ENCODE results near the gene LOC128125822.

LOC128125822 gene

GRCh38 chr6:63537201-63537958, 34.9 kb upstream of the LOC128125822 start:
- Histone ChIP-seq H3K9ac (ENCODE audit: low read depth, low read length) (no peak overlapping the region), H3K9me3 (ENCODE audit: control insufficient read depth, insufficient read depth, low read length) (no peaks in the 10 kb centered on the region), H3K27me3 (ENCODE audit: control insufficient read depth, insufficient read depth, low read length) (peaks cover 13% of the 10 kb centered on the region), H3K4me3 (ENCODE audit: low read depth, low read length) (no peak overlapping the region), H3K36me3 (ENCODE audit: control insufficient read depth, insufficient read depth, low read length) (no peaks in the 10 kb centered on the region), H3K4me1 (ENCODE audit: control insufficient read depth, insufficient read depth, low read length) (no peaks in the 10 kb centered on the region)

- Histone ChIP-seq H3K36me3 (ENCODE audit: control insufficient read depth, insufficient read depth, low read length) (no peaks in the 10 kb centered on the region), H3K4me1 (ENCODE audit: control insufficient read depth, insufficient read depth, low read length) (no peaks in the 10 kb centered on the region), H3K9me3 (ENCODE audit: control insufficient read depth, insufficient read depth, low read length) (no peaks in the 10 kb centered on the region), H3K4me3 (ENCODE audit: low read depth, low read length) (no peak overlapping the region), H3K27me3 (ENCODE audit: control insufficient read depth, insufficient read depth, low read length) (peaks cover 13% of the 10 kb centered on the region), H3K9ac (ENCODE audit: low read depth, low read length) (no peak overlapping the region)
Measured at GRCh38 chr6:63537959-63538300, 34.4 kb upstream of the LOC128125822 start.

GRCh38 chr6:63538550-63538949, 33.7 kb upstream of the LOC128125822 start:
- Histone ChIP-seq H3K4me1 (ENCODE audit: control insufficient read depth, insufficient read depth, low read length) (no peaks in the 10 kb centered on the region), H3K27me3 (ENCODE audit: control insufficient read depth, insufficient read depth, low read length) (peaks cover 13% of the 10 kb centered on the region), H3K36me3 (ENCODE audit: control insufficient read depth, insufficient read depth, low read length) (no peaks in the 10 kb centered on the region)

GRCh38 chr6:63543001-63543400, 29.3 kb upstream of the LOC128125822 start:
- Histone ChIP-seq H3K27me3 (ENCODE audit: control insufficient read depth, insufficient read depth, low read length) (peaks cover 11% of the 10 kb centered on the region), H3K4me3 (ENCODE audit: low read depth, low read length) (no peak overlapping the region), H3K9me3 (ENCODE audit: control insufficient read depth, insufficient read depth, low read length) (no peaks in the 10 kb centered on the region), H3K36me3 (ENCODE audit: control insufficient read depth, insufficient read depth, low read length) (no peaks in the 10 kb centered on the region), H3K4me1 (ENCODE audit: control insufficient read depth, insufficient read depth, low read length) (no peaks in the 10 kb centered on the region), H3K9ac (ENCODE audit: low read depth, low read length) (no peak overlapping the region)

More at GRCh38 chr6:63538550-63538949, 33.7 kb upstream of the LOC128125822 start:
- Histone ChIP-seq H3K4me3 (ENCODE audit: low read depth, low read length) (no peak overlapping the region), H3K9ac (ENCODE audit: low read depth, low read length) (no peak overlapping the region), H3K9me3 (ENCODE audit: control insufficient read depth, insufficient read depth, low read length) (no peaks in the 10 kb centered on the region)

GRCh38 chr6:63543982-63544381, 28.3 kb upstream of the LOC128125822 start:
- H3K27me3 ChIP-seq (ENCODE audit: control insufficient read depth, insufficient read depth, low read length) = peaks cover 7% of the 10 kb centered on the region
- no peak overlapping the region for H3K4me3 ChIP-seq (ENCODE audit: low read depth, low read length)
- H3K9ac ChIP-seq (ENCODE audit: low read depth, low read length) = no peak overlapping the region
- no peaks in the 10 kb centered on the region for H3K4me1 ChIP-seq (ENCODE audit: control insufficient read depth, insufficient read depth, low read length)
- no peaks in the 10 kb centered on the region for H3K36me3 ChIP-seq (ENCODE audit: control insufficient read depth, insufficient read depth, low read length)
- no peaks in the 10 kb centered on the region for H3K9me3 ChIP-seq (ENCODE audit: control insufficient read depth, insufficient read depth, low read length)

GRCh38 chr6:63546236-63546635, 26.0 kb upstream of the LOC128125822 start:
- Histone ChIP-seq H3K4me3 (ENCODE audit: low read depth, low read length) (no peak overlapping the region), H3K9ac (ENCODE audit: low read depth, low read length) (no peak overlapping the region), H3K36me3 (ENCODE audit: control insufficient read depth, insufficient read depth, low read length) (no peaks in the 10 kb centered on the region), H3K27me3 (ENCODE audit: control insufficient read depth, insufficient read depth, low read length) (no peaks in the 10 kb centered on the region), H3K9me3 (ENCODE audit: control insufficient read depth, insufficient read depth, low read length) (no peaks in the 10 kb centered on the region), H3K4me1 (ENCODE audit: control insufficient read depth, insufficient read depth, low read length) (no peaks in the 10 kb centered on the region)

DNA sequence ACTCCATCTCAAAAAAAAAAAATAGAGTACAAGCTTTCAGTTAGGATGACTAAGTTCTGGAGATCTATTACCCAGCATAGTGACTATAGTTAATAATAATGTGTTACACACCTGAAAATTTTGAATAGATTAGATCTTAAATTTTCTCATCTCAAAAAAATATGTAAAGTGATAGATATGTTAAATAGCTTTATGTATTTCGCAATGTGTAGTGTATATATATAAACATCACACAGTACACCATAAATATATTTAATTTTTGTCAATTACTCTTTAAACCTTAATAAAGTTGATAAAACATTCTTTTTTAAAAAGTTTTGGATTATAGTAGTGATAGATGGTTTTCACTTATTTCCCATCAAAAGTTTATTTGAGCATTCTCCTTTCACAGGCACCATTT, 25.6 kb upstream of the LOC128125822 start:
- no peak overlapping the region for H3K4me3 ChIP-seq (ENCODE audit: low read depth, low read length)

DNA sequence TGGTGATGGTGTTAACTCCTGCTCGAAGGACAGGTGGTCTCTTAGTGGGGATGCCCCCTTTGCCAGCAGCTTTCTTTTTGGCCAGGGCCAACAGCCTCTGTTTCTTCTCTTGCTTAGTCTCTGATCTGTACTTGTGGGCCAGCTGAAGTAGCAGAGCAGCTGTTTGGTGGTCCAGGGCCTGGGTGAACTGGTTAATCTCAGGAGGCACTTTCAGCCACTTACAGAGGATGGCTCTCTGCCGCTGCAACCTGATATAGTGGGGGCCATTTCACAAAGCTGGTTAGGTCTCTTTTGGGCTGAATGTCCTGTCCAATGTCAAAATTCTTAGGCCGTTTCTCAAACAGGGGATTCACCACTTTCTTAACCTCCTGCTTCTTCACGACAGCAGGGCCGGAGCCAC, 23.2 kb upstream of the LOC128125822 start:
- no peak overlapping the region for H3K9ac ChIP-seq (ENCODE audit: low read depth, low read length)
- no peaks in the 10 kb centered on the region for H3K27me3 ChIP-seq (ENCODE audit: control insufficient read depth, insufficient read depth, low read length)
- H3K9me3 ChIP-seq (ENCODE audit: control insufficient read depth, insufficient read depth, low read length) = no peaks in the 10 kb centered on the region
- H3K4me1 ChIP-seq (ENCODE audit: control insufficient read depth, insufficient read depth, low read length) = no peaks in the 10 kb centered on the region
- no peak overlapping the region for H3K4me3 ChIP-seq (ENCODE audit: low read depth, low read length)
- no peaks in the 10 kb centered on the region for H3K36me3 ChIP-seq (ENCODE audit: control insufficient read depth, insufficient read depth, low read length)

More for the DNA sequence above, 25.6 kb upstream of the LOC128125822 start:
- Histone ChIP-seq H3K36me3 (ENCODE audit: control insufficient read depth, insufficient read depth, low read length) (no peaks in the 10 kb centered on the region), H3K27me3 (ENCODE audit: control insufficient read depth, insufficient read depth, low read length) (no peaks in the 10 kb centered on the region), H3K9ac (ENCODE audit: low read depth, low read length) (no peak overlapping the region), H3K9me3 (ENCODE audit: control insufficient read depth, insufficient read depth, low read length) (no peaks in the 10 kb centered on the region), H3K4me1 (ENCODE audit: control insufficient read depth, insufficient read depth, low read length) (no peaks in the 10 kb centered on the region)

DNA sequence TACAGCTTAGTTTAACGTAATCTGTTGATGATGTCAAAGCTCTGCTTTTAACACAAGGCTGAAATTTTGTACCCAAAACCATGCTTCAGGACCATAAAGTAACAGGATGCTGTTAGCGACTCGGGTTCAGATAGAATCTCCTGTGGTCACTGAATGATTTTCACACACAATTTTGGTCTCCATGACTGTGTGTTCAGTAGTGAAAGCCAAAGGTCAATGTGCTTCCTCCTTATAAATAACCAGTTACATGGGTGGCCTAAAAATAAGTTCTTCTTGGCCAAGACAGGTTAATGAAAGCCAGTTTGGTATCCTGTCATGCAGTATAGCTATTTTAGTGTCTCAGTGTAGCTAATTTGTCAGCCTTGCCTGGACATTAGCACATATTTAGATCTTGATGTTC, 19.1 kb upstream of the LOC128125822 start:
- H3K36me3 ChIP-seq (ENCODE audit: control insufficient read depth, insufficient read depth, low read length) = no peaks in the 10 kb centered on the region
- H3K4me3 ChIP-seq (ENCODE audit: low read depth, low read length) = no peak overlapping the region
- H3K9ac ChIP-seq (ENCODE audit: low read depth, low read length) = no peak overlapping the region
- no peaks in the 10 kb centered on the region for H3K27me3 ChIP-seq (ENCODE audit: control insufficient read depth, insufficient read depth, low read length)
- H3K9me3 ChIP-seq (ENCODE audit: control insufficient read depth, insufficient read depth, low read length) = no peaks in the 10 kb centered on the region
- no peaks in the 10 kb centered on the region for H3K4me1 ChIP-seq (ENCODE audit: control insufficient read depth, insufficient read depth, low read length)

DNA sequence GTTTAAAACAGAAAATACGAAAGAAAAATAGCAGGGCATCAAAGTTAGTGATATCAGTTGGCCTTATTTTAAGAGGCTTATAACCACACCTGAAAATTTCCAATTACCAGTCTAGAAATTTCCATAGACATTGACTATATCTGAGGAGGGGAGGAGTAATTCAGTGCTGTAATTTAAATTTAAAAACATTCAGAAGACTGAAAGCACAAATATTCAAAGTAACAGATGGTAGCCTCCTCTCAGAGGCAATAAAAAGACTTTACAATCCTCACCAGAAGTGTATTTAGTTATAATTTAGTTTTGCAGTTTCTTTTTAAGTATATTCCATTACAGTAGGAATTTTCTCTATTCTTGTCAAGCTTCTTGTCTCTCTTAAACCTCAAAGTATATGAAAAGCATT, 18.4 kb upstream of the LOC128125822 start:
- Histone ChIP-seq H3K4me3 (ENCODE audit: low read depth, low read length) (no peak overlapping the region), H3K9ac (ENCODE audit: low read depth, low read length) (no peak overlapping the region), H3K9me3 (ENCODE audit: control insufficient read depth, insufficient read depth, low read length) (no peaks in the 10 kb centered on the region), H3K4me1 (ENCODE audit: control insufficient read depth, insufficient read depth, low read length) (no peaks in the 10 kb centered on the region), H3K27me3 (ENCODE audit: control insufficient read depth, insufficient read depth, low read length) (no peaks in the 10 kb centered on the region), H3K36me3 (ENCODE audit: control insufficient read depth, insufficient read depth, low read length) (no peaks in the 10 kb centered on the region)

- no peak overlapping the region for H3K4me3 ChIP-seq (ENCODE audit: low read depth, low read length)
- no peaks in the 10 kb centered on the region for H3K4me1 ChIP-seq (ENCODE audit: control insufficient read depth, insufficient read depth, low read length)
- H3K36me3 ChIP-seq (ENCODE audit: control insufficient read depth, insufficient read depth, low read length) = no peaks in the 10 kb centered on the region
Measured at GRCh38 chr6:63554782-63555181, 17.5 kb upstream of the LOC128125822 start.

DNA sequence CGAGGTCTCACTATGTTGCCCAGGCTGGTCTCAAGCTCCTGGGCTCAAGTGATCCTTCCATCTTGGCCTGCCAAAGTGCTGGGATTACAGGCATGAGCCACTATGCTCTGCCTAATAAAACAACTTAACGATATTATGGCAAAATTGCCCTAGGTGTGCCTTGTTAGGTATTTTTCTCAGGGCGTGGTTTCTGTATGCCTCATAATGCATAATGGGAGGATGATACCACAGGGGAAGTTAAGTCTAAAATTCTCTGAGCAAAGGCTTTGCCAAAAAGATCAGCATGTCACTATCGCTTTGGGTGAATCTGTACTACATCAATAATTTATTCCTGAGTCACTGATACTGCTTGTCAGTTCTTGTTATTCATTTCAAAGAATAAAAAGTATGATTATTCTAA, 15.9 kb upstream of the LOC128125822 start:
- Histone ChIP-seq H3K9ac (ENCODE audit: low read depth, low read length) (no peak overlapping the region), H3K27me3 (ENCODE audit: control insufficient read depth, insufficient read depth, low read length) (no peaks in the 10 kb centered on the region), H3K4me1 (ENCODE audit: control insufficient read depth, insufficient read depth, low read length) (no peaks in the 10 kb centered on the region), H3K36me3 (ENCODE audit: control insufficient read depth, insufficient read depth, low read length) (no peaks in the 10 kb centered on the region), H3K9me3 (ENCODE audit: control insufficient read depth, insufficient read depth, low read length) (no peaks in the 10 kb centered on the region), H3K4me3 (ENCODE audit: low read depth, low read length) (no peak overlapping the region)

More at GRCh38 chr6:63554782-63555181, 17.5 kb upstream of the LOC128125822 start:
- H3K9ac ChIP-seq (ENCODE audit: low read depth, low read length) = no peak overlapping the region
- H3K27me3 ChIP-seq (ENCODE audit: control insufficient read depth, insufficient read depth, low read length) = no peaks in the 10 kb centered on the region
- H3K9me3 ChIP-seq (ENCODE audit: control insufficient read depth, insufficient read depth, low read length) = no peaks in the 10 kb centered on the region

All from iPS-15b (cell line).